Cardiac muscle cell (in vitro differentiated cells and primary cell): Measurements from ENCODE around the gene RNU4-1. TPM values are rescaled to one million over a fixed set of nuclear protein-coding genes. Genes with fewer than 3 reads are reported as not detected.
"Not testable (repeated sequence)": the region's sequence is repeated elsewhere in the genome, so short reads cannot be mapped to it uniquely, and the experiment has no call there.

Experiments
- DNase-seq, 2 donors: peaks; one replicate each; pipeline versions ENCODE4 v3.0.0 to v3.0.0-alpha.2; 2010 to 2017; ENCODE audit warnings: low read depth in 1 of 2, low spot score in 1 of 2
- H3K27ac ChIP-seq: fragments of 200-600 bp; sonication (generic); 2 replicates; pipeline ENCODE4 v1.5.1; 2016
- H3K27me3 ChIP-seq: fragments of 200-600 bp; sonication (generic); 2 replicates; pipeline ENCODE4 v1.6.0; 2016; ENCODE audit warnings: control low read depth
- H3K36me3 ChIP-seq: fragments of 200-600 bp; sonication (generic); 2 replicates; pipeline ENCODE4 v1.5.1; 2016; ENCODE audit warnings: control low read depth
- H3K4me1 ChIP-seq: fragments of 200-600 bp; sonication (generic); 2 replicates; pipeline ENCODE4 v1.8.1; 2017; ENCODE audit warnings: low read depth, mild to moderate bottlenecking, mixed run types
- H3K4me3 ChIP-seq: fragments of 200-600 bp; sonication (generic); 2 replicates; pipeline ENCODE4 v1.5.1; 2016; ENCODE audit warnings: mild to moderate bottlenecking
- H3K9me3 ChIP-seq: fragments of 200-600 bp; sonication (generic); 2 replicates; pipeline ENCODE4 v1.5.1; 2017; ENCODE audit warnings: low read depth, mild to moderate bottlenecking, control low read depth
- polyA plus RNA-seq: library from polyadenylated mRNA; unstranded; fragments of >200 nt; fragmentation: Nextera tagmentation; extraction: Ambion mirVana; gene quantifications from 2 replicates; pipeline ENCODE4 v1.2.1, GENCODE V29; 2016
- total RNA-seq: library from RNA; depleted of rRNA; stranded (reverse); fragments of >200 nt; gene quantifications from 2 replicates; pipeline ENCODE4 v1.2.3, GENCODE V29; 2016
- TF ChIP-seq, protein P1 (sequence below): IDR thresholded peaks from 2 replicates; pipeline ENCODE4 v1.5.1; 2012; ENCODE audit warnings: low read depth, mild to moderate bottlenecking, low read length

The RNU4-1 gene
- total RNA-seq (not detected in 2 replicates), polyA plus RNA-seq (not detected in 2 replicates)

DNA sequence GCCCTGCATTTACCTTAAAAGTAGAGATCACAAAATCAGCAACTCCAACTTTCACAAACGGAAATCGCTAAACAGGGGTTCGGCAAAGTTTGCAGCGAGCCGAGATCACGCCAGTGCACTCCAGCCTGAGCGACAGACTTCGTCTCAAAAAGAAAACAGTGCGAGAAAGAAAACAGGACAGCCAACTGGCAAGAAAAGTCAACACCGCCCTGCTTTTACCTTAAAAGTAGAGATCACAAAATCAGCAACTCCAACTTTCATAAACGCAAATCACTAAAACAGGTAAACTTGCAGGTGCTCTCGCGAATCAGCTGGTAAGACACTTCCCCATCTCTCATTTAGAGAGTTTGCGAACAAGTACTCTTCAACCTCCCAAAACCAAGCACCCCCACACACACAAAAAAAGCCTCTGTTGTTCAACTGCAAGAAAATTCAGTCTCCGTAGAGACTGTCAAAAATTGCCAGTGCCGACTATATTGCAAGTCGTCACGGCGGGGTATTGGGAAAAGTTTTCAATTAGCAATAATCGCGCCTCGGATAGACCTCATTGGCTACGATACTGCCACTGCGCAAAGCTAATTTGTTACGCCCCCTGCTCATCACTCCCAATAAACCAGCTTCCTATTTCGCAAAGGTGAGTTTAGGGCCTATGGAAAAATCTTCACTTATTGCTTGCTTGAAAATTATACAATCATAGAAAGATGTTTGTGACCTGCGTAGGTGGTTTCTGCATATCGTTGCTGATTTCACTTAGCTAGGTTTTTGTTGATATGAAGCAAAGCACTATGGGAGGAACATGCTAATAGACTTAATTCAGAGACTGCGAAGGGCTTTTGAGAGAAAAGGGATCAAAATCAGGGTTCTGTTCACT, at the start of gene RNU4-1:
RNU4-1 (minus strand) TSS at position 577 of the 871 bp plus-strand sequence.
- DNase-seq = peak; percentile 89 to 96
- Histone ChIP-seq H3K36me3 (no peaks in the 10 kb centered on the region), H3K9me3 (no peaks in the 10 kb centered on the region)

DNA sequence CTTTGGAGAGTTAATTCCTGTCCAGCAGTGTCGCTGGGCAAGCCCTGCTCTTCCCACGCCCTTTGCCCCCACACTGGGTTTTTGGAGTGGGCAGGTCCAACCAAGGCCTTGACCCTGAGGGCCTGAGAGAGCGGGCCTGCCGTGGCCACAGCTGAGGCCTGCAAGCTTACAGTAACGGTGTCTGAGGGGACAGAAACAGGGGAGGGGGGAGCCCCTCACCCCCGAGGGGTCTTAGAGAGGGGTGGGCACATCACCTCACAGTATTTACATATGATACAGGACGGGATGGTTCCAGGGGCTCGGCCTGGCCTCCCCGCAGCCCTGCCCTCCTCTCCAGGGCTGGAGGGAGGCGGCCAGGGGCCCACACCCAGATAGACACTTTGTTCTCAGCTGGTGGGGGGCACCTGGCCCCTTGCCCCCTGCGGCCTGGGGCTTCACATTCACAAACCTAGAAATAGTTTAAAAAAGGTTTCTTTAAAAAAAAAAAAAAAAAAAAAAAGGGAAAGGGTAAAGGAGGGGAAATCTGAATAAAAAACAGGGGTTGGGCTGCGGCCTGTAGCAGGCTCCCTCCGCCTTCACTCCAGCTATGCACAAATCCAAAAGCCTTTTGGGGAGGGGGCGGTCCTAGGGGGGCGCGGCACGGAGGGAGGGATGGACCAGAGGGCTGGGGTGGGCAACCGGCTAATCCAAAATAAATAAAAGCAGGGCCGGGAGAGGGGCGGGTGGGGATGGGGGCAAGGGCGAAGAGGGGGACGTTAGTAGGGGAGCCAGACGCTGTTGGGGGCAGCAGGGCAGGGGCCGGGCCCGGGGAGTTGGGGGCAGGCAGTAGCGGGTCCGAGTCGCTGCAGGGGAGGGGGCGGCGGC, 49.4 kb upstream of the RNU4-1 start:
- no peaks in the 10 kb centered on the region for H3K4me1 ChIP-seq
- H3K4me3 ChIP-seq = no peak overlapping the region
- TF ChIP-seq, protein P1, sequence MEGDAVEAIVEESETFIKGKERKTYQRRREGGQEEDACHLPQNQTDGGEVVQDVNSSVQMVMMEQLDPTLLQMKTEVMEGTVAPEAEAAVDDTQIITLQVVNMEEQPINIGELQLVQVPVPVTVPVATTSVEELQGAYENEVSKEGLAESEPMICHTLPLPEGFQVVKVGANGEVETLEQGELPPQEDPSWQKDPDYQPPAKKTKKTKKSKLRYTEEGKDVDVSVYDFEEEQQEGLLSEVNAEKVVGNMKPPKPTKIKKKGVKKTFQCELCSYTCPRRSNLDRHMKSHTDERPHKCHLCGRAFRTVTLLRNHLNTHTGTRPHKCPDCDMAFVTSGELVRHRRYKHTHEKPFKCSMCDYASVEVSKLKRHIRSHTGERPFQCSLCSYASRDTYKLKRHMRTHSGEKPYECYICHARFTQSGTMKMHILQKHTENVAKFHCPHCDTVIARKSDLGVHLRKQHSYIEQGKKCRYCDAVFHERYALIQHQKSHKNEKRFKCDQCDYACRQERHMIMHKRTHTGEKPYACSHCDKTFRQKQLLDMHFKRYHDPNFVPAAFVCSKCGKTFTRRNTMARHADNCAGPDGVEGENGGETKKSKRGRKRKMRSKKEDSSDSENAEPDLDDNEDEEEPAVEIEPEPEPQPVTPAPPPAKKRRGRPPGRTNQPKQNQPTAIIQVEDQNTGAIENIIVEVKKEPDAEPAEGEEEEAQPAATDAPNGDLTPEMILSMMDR = no peak
- H3K36me3 ChIP-seq = peaks cover 22% of the 10 kb centered on the region
- H3K27ac ChIP-seq = peak overlapping the region; percentile 26
- H3K27me3 ChIP-seq = no peaks in the 10 kb centered on the region
- no peak for DNase-seq
- no peaks in the 10 kb centered on the region for H3K9me3 ChIP-seq

More for the DNA sequence above, at the start of gene RNU4-1:
- Histone ChIP-seq H3K27ac (peak within 1 kb of the TSS; percentile 100), H3K4me3 (peak within 1 kb of the TSS; percentile 45), H3K27me3 (no peaks in the 10 kb centered on the region), H3K4me1 (peaks cover 6% of the 10 kb centered on the region)
- TF ChIP-seq, protein P1 = no peak

GRCh38 chr12:120339256-120339655, 46.2 kb upstream of the RNU4-1 start:
- peaks cover 3% of the 10 kb centered on the region for H3K36me3 ChIP-seq
- no peak overlapping the region for H3K4me3 ChIP-seq
- DNase-seq = peak in 1 of 2 donors; percentile 42
- H3K9me3 ChIP-seq = no peaks in the 10 kb centered on the region
- H3K27me3 ChIP-seq = no peaks in the 10 kb centered on the region
- TF ChIP-seq, protein P1 = no peak
- peak overlapping the region; percentile 59 for H3K27ac ChIP-seq
- no peaks in the 10 kb centered on the region for H3K4me1 ChIP-seq

DNA sequence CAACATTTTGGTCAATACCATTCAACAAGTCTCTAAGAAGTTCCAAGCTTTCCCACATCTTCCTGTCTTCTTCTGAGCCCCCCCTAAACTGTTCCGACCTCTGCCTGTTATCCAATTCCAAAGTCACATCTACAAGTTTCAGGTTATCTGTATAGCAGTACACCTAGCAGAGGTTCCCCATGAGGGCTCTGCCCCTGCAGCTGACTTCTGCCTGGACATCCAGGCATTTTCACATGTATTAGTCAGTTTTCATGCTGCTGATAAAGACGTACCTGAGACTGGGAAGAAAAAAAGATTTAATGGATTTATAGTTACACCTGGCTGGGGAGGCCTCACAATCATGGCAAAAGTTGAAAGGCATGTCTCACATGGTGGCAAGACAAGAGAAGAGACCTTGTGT, 44.7 kb upstream of the RNU4-1 start:
- no peak for DNase-seq
- TF ChIP-seq, protein P1 = no peak
- Histone ChIP-seq H3K4me1 (no peaks in the 10 kb centered on the region), H3K4me3 (no peak overlapping the region), H3K27ac (no peak overlapping the region), H3K36me3 (no peaks in the 10 kb centered on the region), H3K9me3 (no peaks in the 10 kb centered on the region), H3K27me3 (no peaks in the 10 kb centered on the region)

GRCh38 chr12:120336392-120336791, 43.4 kb upstream of the RNU4-1 start:
- not testable (repeated sequence) for H3K4me3 ChIP-seq, DNase-seq, H3K27ac ChIP-seq

More at GRCh38 chr12:120336392-120336791, 43.4 kb upstream of the RNU4-1 start:
- H3K9me3 ChIP-seq, H3K27me3 ChIP-seq, H3K4me1 ChIP-seq, H3K36me3 ChIP-seq: not testable (repeated sequence)
